ENCODE measurements around the gene TRIM7. TPM values are rescaled to one million over a fixed set of nuclear protein-coding genes. Genes with fewer than 3 reads are reported as not detected.
"Not testable (repeated sequence)": the region's sequence is repeated elsewhere in the genome, so short reads cannot be mapped to it uniquely, and the experiment has no call there.

The TRIM7 gene
- total RNA-seq, 1 donor from 2014 or later = 0.32 TPM

DNA sequence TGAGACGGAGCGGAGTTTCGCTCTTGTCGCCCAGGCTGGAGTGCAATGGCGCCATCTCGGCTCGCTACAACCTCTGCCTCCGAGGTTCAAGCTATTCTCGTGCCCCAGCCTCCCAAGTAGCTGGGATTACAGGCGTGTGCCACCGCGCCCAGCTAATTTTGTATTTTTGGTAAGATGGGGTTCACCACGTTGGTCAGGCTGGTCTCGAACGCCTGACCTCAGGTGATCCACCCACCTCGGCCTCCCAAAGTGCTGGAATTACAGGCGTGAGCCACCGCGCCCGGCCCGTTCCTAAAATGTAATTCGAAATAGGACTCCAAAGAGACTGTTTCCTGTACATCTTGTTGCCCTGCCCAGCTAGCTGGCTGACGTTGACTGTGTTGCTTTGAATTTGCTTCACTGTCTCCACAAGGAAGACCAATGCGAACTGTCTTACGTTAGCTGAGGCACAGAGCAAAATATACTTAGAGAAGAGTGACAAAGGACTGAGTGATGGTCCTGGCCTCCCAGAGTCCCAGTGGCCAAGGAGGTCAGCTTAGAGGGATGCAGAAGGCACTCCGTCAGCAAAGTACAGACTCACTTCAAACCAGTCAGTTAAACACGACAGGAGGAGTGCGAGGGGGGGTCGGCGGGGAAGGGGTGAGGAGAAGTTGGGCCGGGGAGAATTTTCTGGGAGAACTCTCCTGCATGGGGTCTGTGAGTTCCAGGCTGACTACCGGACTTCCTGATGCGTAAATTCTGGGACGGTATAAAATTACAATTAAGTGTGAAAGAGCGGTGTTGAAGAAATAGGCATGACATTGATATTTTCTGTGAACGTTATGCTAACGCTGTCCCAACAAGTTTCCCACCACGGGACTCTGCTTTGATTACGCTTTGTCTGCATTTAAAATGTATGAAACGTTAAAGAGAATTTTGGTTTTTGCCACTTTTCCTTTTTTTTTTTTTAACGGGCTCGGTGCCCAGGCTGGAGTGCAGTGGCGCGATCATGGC is 11.3 kb upstream of the TRIM7 start:
- intact Hi-C loops (cut with micrococcal nuclease) = no loop called here

DNA sequence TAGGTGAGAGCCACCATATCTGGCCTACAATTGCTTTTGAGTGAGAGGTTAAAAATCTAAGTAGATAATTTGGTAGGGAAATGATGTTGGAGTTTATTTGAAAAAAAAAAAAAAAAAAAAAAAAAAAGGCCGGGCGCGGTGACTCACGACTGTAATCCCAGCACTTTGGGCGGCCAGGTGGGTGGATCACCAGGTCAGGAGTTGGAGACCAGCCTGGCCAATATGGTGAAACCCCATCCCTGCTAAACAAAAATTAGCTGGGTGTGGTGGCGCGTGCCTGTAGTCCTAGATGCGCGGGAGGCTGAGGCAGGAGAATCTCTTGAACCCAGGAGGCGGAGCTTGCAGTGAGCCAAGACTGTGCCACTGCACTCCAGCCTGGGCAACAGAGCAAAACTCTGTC is 9.3 kb upstream of the TRIM7 start:
- intact Hi-C loops (cut with micrococcal nuclease) = not testable (repeated sequence)

DNA sequence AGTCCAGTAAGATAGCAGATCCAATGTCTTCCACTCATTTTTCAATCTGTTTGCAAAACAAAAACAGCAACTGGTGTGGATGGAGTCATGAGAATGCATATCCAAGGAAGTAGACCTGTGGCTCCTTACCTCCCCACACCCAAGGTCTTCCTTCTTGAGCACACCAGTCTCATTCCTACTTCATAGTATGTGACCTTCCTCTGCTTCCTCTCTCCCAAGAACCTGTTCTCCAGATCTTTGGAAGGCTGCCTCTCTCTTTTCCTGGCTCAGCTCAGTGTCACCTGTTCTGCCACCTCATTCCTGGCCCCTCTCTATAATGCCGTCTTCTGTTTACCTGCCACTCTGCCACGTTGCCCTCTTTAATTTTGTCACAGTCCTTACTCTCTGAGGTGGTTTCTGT is 7.9 kb upstream of the TRIM7 start:
- intact Hi-C loops (cut with micrococcal nuclease) = no loop called here

DNA sequence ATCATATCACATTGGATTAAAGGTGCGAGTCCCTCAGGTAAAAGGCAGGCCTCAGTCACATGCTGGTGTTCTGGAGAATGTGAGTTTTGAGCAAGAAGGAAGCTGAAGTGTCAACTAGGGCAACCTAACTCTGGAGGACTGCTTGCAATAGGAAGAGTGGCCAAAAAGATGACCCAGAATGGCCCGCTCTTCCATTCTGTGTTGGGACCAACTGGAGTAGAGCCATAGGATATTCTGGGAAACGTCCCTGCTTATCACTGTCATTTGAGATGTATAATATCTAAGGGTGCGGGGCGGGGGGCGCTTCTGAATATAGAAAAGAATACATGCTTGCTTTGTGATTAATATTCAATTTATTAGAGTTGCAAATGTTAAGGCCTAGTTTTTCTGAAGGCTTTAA is 7.1 kb upstream of the TRIM7 start:
- intact Hi-C loops (cut with micrococcal nuclease) = no loop called here

DNA sequence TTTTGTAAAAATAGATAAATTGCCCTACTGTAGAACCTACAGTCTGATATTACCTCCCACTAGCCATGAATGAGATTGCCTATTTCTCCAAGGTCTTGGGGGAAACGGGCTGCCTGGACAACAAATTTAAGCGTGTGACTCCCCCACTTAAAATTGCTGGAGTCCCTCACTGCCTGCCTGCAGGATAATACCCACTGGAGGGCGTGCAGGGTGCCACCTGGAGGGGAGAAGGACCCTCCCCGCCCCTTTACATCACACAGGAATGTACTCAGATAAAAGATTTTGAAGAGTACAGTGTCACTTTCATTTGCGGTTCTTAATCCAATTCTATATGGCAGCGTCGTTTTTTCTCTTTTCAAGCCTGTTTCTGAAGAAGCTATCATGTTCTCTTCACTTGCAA is 6.2 kb upstream of the TRIM7 start:
- intact Hi-C loops (cut with micrococcal nuclease) = no loop called here

DNA sequence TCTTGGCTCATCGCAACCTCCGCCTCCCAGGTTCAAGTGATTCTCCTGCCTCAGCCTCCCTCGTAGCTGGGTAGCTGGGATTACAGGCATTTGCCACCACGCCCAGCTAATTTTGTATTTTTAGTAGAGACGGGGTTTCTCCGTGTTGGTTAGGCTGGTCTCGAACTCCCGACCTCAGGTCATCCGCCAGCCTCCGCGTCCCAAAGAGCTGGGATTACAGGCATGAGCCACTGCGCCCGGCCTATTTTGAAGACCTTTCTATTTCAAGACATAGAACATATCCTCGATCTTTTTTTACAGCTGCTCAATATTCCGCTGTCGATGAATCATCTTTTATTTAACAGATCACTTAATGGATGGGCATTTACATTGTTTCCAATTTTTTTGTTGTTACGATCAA is 5.7 kb upstream of the TRIM7 start:
- intact Hi-C loops (cut with micrococcal nuclease) = not testable (repeated sequence)

DNA sequence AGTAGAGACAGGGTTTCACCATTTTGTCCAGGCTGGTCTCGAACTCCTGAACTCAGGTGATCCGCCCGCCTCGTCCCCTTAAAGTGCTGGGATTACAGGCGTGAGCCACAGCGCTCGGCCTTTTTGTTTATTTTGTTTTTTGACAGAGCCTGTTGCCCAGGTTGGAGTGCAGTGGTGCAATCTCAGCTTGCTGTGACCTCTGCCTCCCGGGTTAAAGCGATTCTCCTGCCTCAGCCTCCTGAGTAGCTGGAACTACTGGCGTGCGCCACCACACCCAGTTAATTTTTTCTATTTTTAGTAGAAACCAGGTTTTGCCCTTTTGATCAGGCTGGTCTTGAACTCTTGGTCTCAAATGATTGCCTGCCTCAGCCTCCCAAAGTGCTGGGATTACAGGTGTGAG is 5.2 kb upstream of the TRIM7 start:
- intact Hi-C loops (cut with micrococcal nuclease) = not testable (repeated sequence)

DNA sequence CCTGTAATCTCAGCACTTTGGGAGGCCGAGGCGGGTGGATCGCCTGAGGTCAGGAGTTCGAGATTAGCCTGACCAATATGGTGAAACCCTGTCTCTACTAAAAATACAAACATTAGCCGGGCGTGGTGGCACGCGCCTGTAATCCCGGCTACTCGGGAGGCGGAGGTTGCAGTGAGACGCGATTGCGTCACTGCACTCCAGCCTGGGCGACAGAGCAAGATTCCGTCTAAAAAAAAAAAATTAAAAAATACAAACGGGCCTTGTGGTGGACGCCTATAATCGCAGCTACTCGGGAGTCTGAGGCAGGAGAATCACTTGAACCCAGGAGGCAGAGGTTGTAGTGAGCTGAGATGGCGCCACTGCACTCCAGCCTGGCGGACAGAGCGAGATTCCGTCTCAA is 4.0 kb upstream of the TRIM7 start:
- intact Hi-C loops (cut with micrococcal nuclease) = loop anchor here (5.0 kb wide), 1 partner anchor 157 kb away; no protein-coding TSS in a partner anchor

DNA sequence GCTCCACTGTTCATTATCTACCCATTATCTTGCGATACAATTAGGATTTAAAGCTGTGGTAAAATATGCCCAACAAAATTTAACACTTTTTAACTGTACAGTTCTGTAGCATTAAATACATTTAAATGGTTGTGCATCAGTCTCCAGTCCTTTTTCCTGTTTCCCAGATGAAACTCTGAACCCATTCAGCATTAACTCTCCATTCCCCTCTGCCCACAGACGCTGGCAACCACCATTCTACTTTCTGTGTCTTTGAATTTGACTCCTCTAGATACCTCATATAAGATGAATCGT is 2.9 kb upstream of the TRIM7 start:
- intact Hi-C loops (cut with micrococcal nuclease) = loop anchor here (1.0 to 5.0 kb wide), 5 partner anchors 10 to 156 kb away; no protein-coding TSS in a partner anchor

DNA sequence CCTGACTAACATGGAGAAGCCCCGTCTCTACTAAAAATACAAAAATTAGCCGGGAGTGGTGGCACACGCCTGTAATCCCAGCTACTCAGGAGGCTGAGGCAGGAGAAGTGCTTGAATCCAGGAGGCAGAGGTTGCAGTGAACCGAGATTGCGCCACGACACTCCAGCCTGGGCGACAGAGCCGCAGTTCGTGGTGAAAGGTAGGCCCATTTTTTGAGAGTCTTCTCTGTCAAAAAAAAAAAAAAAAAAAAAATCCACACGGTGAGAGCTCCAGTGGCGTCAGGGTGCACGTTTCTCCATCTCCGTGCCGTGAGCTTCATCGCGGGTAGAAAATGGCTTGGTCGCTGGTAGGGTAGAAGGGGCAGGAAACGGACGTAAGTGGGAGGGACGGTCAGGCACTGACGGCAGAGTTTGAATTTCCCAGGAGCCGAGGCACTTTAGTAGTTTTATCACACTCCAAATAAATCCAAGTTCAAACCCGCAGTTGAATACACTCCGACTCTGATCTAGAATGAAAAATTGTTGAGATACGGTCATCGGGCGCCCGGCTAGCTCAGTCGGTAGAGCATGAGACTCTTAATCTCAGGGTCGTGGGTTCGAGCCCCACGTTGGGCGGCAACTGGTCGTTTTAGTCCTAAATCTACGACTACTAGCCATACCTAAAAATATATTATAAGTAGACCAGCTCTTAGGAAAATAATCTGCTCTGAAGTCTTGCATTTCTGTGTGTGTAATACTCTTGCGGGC is 2.4 kb upstream of the TRIM7 start:
- intact Hi-C loops (cut with micrococcal nuclease) = loop anchor here (1.0 to 5.0 kb wide), 5 partner anchors 11 to 155 kb away; no protein-coding TSS in a partner anchor

DNA sequence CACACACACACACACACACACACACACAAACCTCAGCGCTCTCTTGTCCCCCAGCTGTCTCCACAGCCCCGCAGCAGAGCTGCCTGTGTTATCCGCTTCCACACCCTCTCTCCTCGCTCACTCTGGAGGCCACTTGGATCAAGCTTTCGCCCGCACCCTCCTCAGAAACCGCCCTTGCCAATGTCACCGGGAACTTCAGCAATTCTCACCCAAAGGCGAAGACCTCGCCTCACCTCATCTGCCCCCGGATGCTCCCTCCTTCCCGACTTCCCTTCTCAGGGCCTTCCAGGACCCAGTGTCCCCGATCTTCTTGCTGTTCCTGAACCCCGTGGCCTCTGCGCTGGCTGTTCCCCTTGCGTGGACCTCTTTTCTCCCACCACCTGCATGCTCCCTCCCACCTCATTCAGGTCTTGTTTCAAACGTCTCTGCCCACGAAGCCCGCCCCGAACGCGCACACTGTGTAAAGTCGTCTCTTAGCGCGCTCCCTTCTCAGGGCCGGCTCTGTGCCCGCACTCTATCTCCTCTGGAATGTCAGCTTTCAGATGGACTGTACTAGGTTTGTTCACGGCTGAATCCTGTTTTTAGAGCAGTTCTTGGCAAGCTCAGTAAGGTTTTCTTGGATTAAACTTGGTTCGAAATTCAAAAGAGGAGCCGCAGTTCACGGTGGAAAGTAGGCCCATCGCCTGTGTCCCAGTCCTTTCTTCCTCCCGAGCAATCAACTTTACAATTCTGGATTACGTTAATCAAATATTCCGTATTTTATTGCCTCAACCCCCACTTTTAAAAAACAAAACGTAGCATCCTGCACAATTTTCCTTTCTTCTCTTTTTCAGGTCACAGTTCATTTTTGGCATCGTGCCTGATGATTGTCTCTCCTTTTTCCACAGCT is 1.0 kb upstream of the TRIM7 start:
- intact Hi-C loops (cut with micrococcal nuclease) = loop anchor here (5.0 kb wide), 1 partner anchor 154 kb away; no protein-coding TSS in a partner anchor

DNA sequence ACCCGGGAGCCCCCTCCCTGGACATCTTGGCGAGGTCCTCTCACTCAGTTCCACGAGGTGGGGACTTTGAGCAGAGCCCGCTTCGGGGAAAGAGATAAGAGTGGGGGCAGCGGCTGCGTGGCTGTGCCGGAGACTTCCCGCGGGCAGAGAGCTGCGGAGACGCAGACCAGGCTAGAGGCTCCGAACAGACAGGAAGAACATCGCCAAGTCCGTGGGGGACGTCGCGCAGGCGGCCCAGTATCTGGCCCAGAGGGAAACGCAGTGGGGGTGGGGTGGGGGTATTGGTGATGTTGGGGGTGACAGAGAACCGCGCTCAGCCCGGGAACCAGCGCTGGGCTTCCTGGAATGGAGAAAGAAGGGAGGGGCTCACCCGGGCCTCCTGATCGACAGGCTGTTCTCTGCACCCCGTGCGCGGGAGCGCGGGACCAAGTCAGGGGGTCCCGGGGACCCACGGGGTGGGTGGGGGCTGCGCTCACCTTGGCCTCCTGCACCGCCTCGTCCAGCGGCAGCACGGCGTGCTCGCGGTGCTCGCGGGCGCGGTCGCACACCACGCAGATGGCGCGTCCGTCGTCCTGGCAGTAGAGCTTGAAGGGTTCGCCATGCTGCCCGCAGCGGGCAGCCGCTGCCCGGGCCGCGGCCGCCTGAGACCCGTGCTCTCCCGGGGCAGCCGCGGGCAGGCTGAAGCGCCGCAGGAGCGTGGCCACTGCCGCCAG is 727 bp downstream of the TRIM7 start:
- intact Hi-C loops (cut with micrococcal nuclease) = no loop called here

DNA sequence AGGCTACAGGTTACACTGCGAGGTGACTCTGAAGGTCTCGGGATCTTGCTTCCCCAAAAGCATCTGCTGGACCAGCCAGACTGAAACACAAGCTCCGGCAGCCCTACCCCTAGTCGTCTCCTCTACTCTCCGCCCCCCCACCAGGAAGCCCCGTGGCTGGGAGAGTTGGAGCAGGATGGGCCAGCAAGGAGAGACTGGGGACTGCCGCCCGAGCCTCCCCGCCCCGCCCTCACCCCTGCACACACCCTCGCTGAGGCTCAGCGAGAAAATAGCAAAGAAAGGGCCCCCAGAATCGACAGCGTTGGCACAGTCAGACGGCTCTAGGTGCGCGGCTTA is 1.3 kb downstream of the TRIM7 start:
- intact Hi-C loops (cut with micrococcal nuclease) = no loop called here

DNA sequence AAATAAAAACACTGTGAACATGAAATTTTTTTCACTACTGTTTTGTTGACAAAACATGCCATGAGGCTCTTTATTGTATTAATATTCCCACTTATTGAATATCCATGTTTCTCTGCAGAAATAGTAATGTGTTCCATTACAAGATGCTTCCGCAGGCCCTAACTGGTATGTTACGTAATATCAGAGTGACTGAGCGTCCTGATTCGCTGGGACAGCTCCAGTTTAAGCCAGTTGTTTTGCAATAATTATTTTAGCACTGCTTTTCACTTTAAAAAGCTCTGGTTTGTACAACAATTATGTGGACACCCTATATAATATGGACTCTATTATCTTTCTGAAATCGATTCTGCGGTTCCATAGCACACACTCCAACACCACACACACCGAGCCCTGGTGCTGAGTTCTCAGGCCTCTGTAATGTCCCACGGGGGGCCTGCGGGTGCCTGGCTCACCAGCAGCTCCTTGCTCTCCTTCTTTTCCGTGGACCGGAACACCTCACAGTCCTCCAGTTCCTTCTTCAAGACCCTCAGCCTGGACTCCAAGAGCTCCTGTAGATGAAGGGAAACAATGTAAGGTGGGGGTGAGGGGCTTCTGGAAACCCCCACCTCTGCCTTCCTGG is 1.8 kb downstream of the TRIM7 start:
- intact Hi-C loops (cut with micrococcal nuclease) = no loop called here

DNA sequence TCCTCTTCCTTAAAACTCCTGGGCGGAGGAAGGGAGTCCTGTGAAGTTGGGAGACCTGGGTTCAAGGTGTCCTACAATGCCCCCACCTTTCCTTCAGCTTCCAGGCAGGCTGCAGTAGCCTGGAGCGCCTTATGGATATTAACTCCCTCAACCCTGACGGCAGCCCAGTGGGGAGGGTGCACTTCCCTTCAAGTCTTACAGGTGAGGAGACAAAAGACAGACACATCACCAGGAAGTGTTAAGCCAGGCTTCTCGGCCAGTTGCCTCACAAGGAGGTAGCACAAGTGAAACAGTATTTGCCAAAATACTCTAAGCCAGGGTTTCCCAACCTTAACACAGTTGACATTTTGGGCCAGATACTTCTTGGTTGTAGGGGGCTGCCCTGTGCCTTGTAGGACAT is 4.2 kb downstream of the TRIM7 start:
- intact Hi-C loops (cut with micrococcal nuclease) = no loop called here

DNA sequence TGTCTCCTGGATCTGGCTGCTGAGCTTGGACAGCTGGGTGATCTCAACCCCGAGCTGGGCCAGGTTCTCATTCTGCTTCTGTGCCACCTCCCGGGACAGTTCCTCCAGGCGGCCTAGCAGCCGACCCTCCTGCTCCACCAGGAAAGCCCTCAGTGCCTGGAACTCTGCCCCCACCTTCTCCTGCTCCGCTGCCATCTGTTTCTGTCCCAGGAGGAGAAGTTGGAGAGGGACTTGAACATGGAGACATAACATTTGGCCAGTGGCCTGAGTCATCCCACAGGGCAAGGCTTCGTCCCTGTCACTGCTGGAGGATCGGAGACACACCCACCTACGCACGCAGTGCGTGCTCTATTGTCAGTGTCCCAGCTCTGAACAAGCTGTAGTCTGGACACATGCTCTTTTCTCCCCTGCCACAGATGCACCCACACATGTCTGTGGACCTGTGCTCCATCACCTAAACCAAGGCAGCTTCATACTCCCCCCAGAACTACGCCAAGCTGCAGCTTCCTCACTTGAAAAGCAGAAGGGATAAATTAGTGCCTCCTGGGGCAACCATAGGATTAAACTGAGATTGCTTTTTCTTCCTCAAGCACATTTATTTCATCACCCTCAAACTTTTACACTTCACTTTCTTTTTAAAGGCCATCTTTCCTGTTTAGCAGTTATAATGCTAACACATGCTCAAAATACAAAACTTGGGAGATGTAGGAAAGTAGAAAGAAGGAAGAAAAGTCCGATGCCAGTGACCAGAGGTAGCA is 4.9 kb downstream of the TRIM7 start:
- intact Hi-C loops (cut with micrococcal nuclease) = no loop called here

DNA sequence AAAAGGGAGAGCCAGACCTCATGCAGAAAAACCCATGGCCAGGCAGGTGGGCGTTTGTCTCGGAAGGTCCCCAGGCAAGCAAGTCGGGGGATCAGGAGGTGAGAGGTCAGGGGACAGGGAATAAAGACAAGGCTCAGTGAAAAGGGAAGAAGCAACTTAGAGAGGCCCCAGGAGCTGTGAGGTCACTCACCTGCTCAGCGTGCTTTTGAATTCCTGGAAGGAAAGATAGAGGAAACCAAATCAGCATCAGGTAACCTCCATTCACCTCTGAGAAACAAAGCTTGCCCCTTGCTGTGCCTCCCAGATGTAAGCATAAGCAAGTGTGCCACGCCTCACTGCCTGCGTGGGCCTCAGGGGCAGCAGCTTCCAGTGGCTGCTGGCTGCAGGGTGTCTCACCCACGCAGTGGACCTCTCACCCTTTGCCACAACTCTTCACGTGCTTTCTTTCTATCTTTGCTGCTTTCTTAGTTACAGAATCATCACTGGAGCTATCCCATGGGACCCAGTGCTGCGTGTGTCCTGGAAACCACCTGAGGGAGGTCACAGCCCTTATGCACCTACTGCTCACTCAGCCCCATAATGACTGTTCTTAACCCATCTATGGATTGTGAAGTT is 6.0 kb downstream of the TRIM7 start:
- intact Hi-C loops (cut with micrococcal nuclease) = no loop called here

DNA sequence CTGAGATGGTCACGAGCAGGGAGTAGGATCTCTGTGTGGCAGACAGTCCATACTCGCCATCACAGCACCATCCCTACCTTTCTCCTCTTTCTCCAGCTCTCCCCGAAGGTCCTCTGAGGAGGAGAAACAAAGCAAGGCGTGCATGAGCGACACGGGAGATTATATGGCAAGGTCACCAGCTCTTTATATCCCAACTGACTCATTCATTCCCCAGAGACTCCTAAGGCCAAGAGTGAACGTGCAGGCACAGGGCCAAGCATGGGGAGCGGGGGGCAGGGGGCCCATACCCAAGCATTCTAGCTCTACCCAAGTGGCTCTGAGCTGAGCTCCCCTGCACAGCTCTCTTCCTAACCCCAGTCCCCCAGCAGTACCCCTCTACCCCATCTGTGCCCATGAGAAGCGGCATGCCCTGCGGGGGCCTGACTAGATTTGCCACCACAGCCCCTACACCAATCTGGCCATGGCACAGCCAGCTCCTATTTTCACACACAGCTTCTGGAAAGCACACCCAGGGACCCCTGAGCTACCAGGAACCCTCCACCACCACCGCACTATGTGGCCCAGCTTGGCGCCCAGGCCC is 6.8 kb downstream of the TRIM7 start:
- intact Hi-C loops (cut with micrococcal nuclease) = no loop called here

Measured in T-helper 1 cell treated with Interleukin-12 subunit alpha and Interleukin-12 subunit beta and Interleukin-4 antibody, amounts not matched to agents 30 ng/mL and 1 ng/mL, for 36 hours (primary cell).